DND-41 (cell line): ENCODE results near the gene FXYD6.

ENCODE experiments used
- EZH2 ChIP-seq: IDR thresholded peaks from 3 replicates; pipeline ENCODE4 v1.6.1; 2012; ENCODE audit warnings: borderline replicate concordance, low read depth, mild to moderate bottlenecking, moderate library complexity, low read length, inconsistent platforms; ENCODE audit not compliant: severe bottlenecking
- TF ChIP-seq, protein P1 (sequence below): IDR thresholded peaks from 2 replicates; pipeline ENCODE4 v1.5.1; 2012; ENCODE audit warnings: borderline replicate concordance, low read length, moderate library complexity, mild to moderate bottlenecking; ENCODE audit not compliant: poor library complexity, severe bottlenecking; ENCODE audit errors: extremely low read depth

DNA sequence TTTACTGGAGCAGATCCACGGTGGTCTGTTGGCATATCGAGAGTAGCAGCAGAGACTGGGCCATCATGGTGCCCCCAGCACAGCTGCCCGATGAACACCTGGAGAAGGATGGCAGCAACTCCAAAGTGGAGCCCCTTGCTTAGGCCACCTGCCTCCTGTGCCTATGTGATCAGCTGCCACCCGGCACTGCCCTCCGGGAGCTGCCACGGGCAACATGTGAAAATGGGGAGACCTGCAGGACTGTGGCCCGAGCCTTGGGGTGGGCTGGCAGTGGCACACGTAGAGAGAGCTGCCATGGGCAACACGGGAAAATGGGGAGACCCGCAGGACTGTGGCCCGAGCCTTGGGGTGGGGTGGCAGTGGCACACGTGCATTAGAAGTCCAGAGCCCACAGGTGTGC is 55.0 kb downstream of the FXYD6 start:
- TF ChIP-seq, protein P1, sequence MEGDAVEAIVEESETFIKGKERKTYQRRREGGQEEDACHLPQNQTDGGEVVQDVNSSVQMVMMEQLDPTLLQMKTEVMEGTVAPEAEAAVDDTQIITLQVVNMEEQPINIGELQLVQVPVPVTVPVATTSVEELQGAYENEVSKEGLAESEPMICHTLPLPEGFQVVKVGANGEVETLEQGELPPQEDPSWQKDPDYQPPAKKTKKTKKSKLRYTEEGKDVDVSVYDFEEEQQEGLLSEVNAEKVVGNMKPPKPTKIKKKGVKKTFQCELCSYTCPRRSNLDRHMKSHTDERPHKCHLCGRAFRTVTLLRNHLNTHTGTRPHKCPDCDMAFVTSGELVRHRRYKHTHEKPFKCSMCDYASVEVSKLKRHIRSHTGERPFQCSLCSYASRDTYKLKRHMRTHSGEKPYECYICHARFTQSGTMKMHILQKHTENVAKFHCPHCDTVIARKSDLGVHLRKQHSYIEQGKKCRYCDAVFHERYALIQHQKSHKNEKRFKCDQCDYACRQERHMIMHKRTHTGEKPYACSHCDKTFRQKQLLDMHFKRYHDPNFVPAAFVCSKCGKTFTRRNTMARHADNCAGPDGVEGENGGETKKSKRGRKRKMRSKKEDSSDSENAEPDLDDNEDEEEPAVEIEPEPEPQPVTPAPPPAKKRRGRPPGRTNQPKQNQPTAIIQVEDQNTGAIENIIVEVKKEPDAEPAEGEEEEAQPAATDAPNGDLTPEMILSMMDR: no peak
- TF ChIP-seq EZH2: no peak
